Panc1 (cell line): ENCODE results near the gene KCNB1. TPM values are rescaled to one million over a fixed set of nuclear protein-coding genes. Genes with fewer than 3 reads are reported as not detected.

Source experiments
- ATAC-seq: fragments of 200-7000 bp; cut with Tn5 transposase; 2 replicates; pipeline ENCODE4 v1.9.1; 2020; ENCODE audit warnings: mild to moderate bottlenecking, moderate library complexity
- BruUV-seq: library from RNA; stranded (reverse); fragments of 400-500 nt; replicated peaks from 2 replicates; lab custom pipeline; 2021; lab: Mats Ljungman, UMichigan
- CTCF ChIA-PET: fragments of 300-600 bp; sonication (Branson Sonifier 250); formaldehyde crosslinking; loops from one replicate; lab custom pipeline; 2022; ENCODE audit warnings: antibody characterized with exemption; lab: Charles Lee
- POLR2A ChIA-PET: fragments of 300-600 bp; sonication (Branson Sonifier 250); formaldehyde crosslinking; loops from one replicate; lab custom pipeline; 2022; ENCODE audit warnings: antibody characterized with exemption; lab: Charles Lee
- DNase-seq: peaks from one replicate; pipeline ENCODE4 v3.0.0-alpha.2; 2010; ENCODE audit warnings: low read depth, low spot score
- H3K27ac ChIP-seq: 2 replicates; pipeline ENCODE4 v1.5.1; 2011; ENCODE audit warnings: mild to moderate bottlenecking, low read length, inconsistent platforms
- H3K27me3 ChIP-seq: fragments of 200-500 bp; sonication (Bioruptor generic); 2 replicates; pipeline ENCODE4 v1.6.0; 2014; ENCODE audit warnings: low read length, inconsistent platforms; ENCODE audit not compliant: control insufficient read depth, insufficient read depth
- H3K36me3 ChIP-seq: fragments of 200-500 bp; sonication (Bioruptor generic); 2 replicates; pipeline ENCODE4 v1.5.1; 2014; ENCODE audit warnings: inconsistent platforms, mild to moderate bottlenecking, low read length, moderate library complexity; ENCODE audit not compliant: control insufficient read depth, insufficient read depth
- H3K4me1 ChIP-seq: 2 replicates; pipeline ENCODE4 v1.5.1; 2011; ENCODE audit warnings: inconsistent platforms, mild to moderate bottlenecking, low read length, moderate library complexity; ENCODE audit not compliant: control insufficient read depth, insufficient read depth
- H3K4me3 ChIP-seq, 2 experiments: 2 replicates each; pipeline ENCODE4 v1.5.1; 2011 to 2012; ENCODE audit warnings: low read depth in 2 of 2, low read length in 2 of 2, mild to moderate bottlenecking in 2 of 2, inconsistent platforms in 1 of 2, moderate library complexity in 1 of 2
- H3K9me3 ChIP-seq: fragments of 200-500 bp; sonication (Bioruptor generic); 2 replicates; pipeline ENCODE4 v1.5.1; 2014; ENCODE audit warnings: low read depth, mild to moderate bottlenecking, inconsistent platforms, low read length, moderate library complexity; ENCODE audit not compliant: control insufficient read depth, insufficient read depth
- CTCF ChIP-seq: fragments of 450-650 bp; IDR thresholded peaks from 2 replicates; pipeline ENCODE4 v1.5.1; 2017; ENCODE audit warnings: mild to moderate bottlenecking
- POLR2AphosphoS5 ChIP-seq: IDR thresholded peaks from 2 replicates; pipeline ENCODE4 v1.6.1; 2012; ENCODE audit warnings: mild to moderate bottlenecking, low read depth, low read length, moderate library complexity
- REST ChIP-seq, 2 experiments: IDR thresholded peaks; 2 replicates each; pipeline ENCODE4 v1.6.1; 2011 to 2012; ENCODE audit warnings: low read depth in 2 of 2, control low read depth in 1 of 2, low read length in 1 of 2, mild to moderate bottlenecking in 1 of 2, moderate library complexity in 1 of 2; ENCODE audit not compliant: insufficient read depth in 1 of 2
- SIN3A ChIP-seq: IDR thresholded peaks from 2 replicates; pipeline ENCODE4 v1.6.1; 2012; ENCODE audit warnings: low read depth, mild to moderate bottlenecking, low read length, moderate library complexity, borderline replicate concordance; ENCODE audit not compliant: insufficient read depth
- TCF7L2 ChIP-seq: IDR thresholded peaks from 2 replicates; pipeline ENCODE4 v1.6.1; 2011; ENCODE audit warnings: mild to moderate bottlenecking, low read depth, low read length, inconsistent platforms
- in situ Hi-C: cut with HindIII; loops from 2 replicates; pipeline ENCODE4 v1.10.0; 2016; ENCODE audit warnings: low sequenced_read_pairs, low pct_unique_long_range_greater_than_20kb
- intact Hi-C: fragments of 100-400 bp; cut with micrococcal nuclease; formaldehyde crosslinking; loops from one replicate; pipeline ENCODE4 v1.10.0; 2022; ENCODE audit not compliant: unreplicated experiment
- total RNA-seq: library from RNA; stranded (reverse); gene quantifications from one replicate; pipeline ENCODE4 v1.2.1, GENCODE V29; 2021; ENCODE audit not compliant: unreplicated experiment

Gene KCNB1
- total RNA-seq, 1 experiment from 2014 or later: 11.1 TPM

- intact Hi-C loops (no loop called here), in situ Hi-C loops (no loop called here)
- Histone ChIP-seq H3K4me3 (no peak overlapping the region), H3K36me3 (no peaks in the 10 kb centered on the region), H3K27ac (peak overlapping the region; percentile 8; the same call in 1 of the 2 replicates), H3K9me3 (no peaks in the 10 kb centered on the region), H3K4me1 (peaks cover 5% of the 10 kb centered on the region), H3K27me3 (no peaks in the 10 kb centered on the region)
- peak; percentile 80 for ATAC-seq
- ChIA-PET POLR2A (no interaction called here), CTCF (no interaction called here)
- no peak for DNase-seq
- TF ChIP-seq REST (IDR thresholded peaks at IDR 0.05; ENCODE audit: insufficient read depth in 1 of 2, low read depth in 2 of 2, low read length in 1 of 2) (no peak), POLR2AphosphoS5 (no peak), CTCF (no peak), SIN3A (no peak), TCF7L2 (no peak)
- BruUV-seq: no TSS peak
These were observed 84.9 kb downstream of the KCNB1 start for GRCh38 chr20:49397525-49397924.

GRCh38 chr20:49396230-49396629 lies 86.2 kb downstream of the KCNB1 start:
- TF ChIP-seq POLR2AphosphoS5 (no peak), TCF7L2 (no peak), REST (IDR thresholded peaks at IDR 0.05; ENCODE audit: insufficient read depth in 1 of 2, low read depth in 2 of 2, low read length in 1 of 2) (no peak), SIN3A (no peak), CTCF (no peak)
- Histone ChIP-seq H3K36me3 (no peaks in the 10 kb centered on the region), H3K4me1 (peaks cover 5% of the 10 kb centered on the region), H3K27me3 (no peaks in the 10 kb centered on the region), H3K9me3 (no peaks in the 10 kb centered on the region), H3K4me3 (no peak overlapping the region), H3K27ac (no peak overlapping the region)
- intact Hi-C loops (no loop called here), in situ Hi-C loops (no loop called here)
- ATAC-seq (no peak), DNase-seq (no peak)
- ChIA-PET POLR2A (no interaction called here), CTCF (interaction anchor here (0.5 to 0.6 kb wide), 2 partner anchors 190 to 191 kb away, joined by 5 to 8 read pairs; no protein-coding TSS in a partner anchor)
- no TSS peak for BruUV-seq
